Measurements from ENCODE around the gene TSC22D1.
"Not testable (repeated sequence)": the region's sequence is repeated elsewhere in the genome, so short reads cannot be mapped to it uniquely, and the experiment has no call there.

The TSC22D1 gene

DNA sequence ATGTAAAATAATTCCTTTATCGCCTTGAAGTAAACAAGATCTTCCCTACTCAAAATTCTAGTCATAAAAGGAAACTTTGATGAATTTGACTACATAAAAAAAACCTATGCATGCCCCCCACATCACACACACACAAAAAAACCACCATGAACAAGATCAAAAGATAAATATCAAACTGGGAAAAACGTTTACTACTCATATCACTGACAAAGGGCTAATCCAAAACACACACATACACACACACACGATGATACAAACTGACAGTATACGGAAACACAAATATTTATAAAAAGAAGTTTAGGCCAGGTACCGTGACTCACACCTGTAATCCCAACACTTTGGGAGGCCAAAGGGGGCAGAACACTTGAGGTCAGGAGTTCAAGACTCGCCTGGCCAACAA, 61.9 kb downstream of the TSC22D1 start:
- ChIA-PET CTCF (no interaction called here), POLR2A (no interaction called here)
- DNase-seq (ENCODE audit: extremely low spot score), result no peak
- TF ChIP-seq TARDBP (IDR thresholded peaks at IDR 0.05) (no peak), CTBP1 (IDR thresholded peaks at IDR 0.05; ENCODE audit: borderline replicate concordance) (no peak), NFRKB (IDR thresholded peaks at IDR 0.05) (no peak), ZNF384 (IDR thresholded peaks at IDR 0.05) (no peak), L3MBTL2 (conservative IDR thresholded peaks at IDR 0.05) (no peak), SP1 (IDR thresholded peaks at IDR 0.05) (no peak), FOXM1 (IDR thresholded peaks at IDR 0.05; ENCODE audit: borderline replicate concordance) (no peak), PKNOX1 (IDR thresholded peaks at IDR 0.05) (no peak), SUZ12 (IDR thresholded peaks at IDR 0.05) (no peak), FOXK2 (IDR thresholded peaks at IDR 0.05) (no peak), FOXA1 (IDR thresholded peaks at IDR 0.05) (no peak), ARNT (IDR thresholded peaks at IDR 0.05) (no peak), BHLHE40 (IDR thresholded peaks at IDR 0.05; ENCODE audit: borderline replicate concordance) (no peak), LEF1 (IDR thresholded peaks at IDR 0.05; ENCODE audit: borderline replicate concordance) (no peak)

DNA sequence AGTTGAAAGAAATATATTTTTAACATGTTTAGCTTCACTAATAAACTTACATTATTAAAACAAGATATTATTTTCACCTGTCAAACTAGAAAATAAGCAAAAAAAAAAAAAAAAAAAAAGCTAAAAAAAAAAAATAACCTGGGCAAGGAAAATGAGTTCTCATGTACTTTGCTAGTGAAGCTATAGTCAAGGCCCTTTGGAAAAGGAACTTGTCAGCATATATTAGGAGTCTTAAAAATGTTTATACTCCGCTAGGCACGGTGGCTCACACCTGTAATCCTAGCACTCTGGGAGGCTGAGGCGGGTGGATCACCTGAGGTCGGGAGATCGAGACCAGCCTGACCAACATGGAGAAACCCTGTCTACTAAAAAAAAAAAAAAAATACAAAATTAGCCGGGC, 66.3 kb downstream of the TSC22D1 start:
- CTCF ChIA-PET, result interaction anchor here (0.7 kb wide), 1 partner anchor 26 kb away, joined by 3 read pairs; no protein-coding TSS in a partner anchor
- DNase-seq (ENCODE audit: extremely low spot score); POLR2A ChIA-PET: not testable (repeated sequence)

GRCh38 chr13:44508562-44509077, 67.5 kb downstream of the TSC22D1 start:
- no peak for DNase-seq (ENCODE audit: extremely low spot score)
- POLR2A ChIA-PET, result no interaction called here
- CTCF ChIA-PET, result interaction anchor here (0.5 to 0.9 kb wide), 2 partner anchors 36 to 80 kb away, joined by 3 to 6 read pairs; no protein-coding TSS in a partner anchor

GRCh38 chr13:44507639-44508038, 68.5 kb downstream of the TSC22D1 start:
- TF ChIP-seq PKNOX1 (IDR thresholded peaks at IDR 0.05), result no peak
- no peak for TF ChIP-seq TARDBP (IDR thresholded peaks at IDR 0.05)
- no peak for TF ChIP-seq NFRKB (IDR thresholded peaks at IDR 0.05)
- TF ChIP-seq ARNT (IDR thresholded peaks at IDR 0.05), result no peak
- TF ChIP-seq BHLHE40 (IDR thresholded peaks at IDR 0.05; ENCODE audit: borderline replicate concordance), result no peak
- no peak for TF ChIP-seq SUZ12 (IDR thresholded peaks at IDR 0.05)
- TF ChIP-seq SP1 (IDR thresholded peaks at IDR 0.05), result no peak
- TF ChIP-seq ELF4 (IDR thresholded peaks at IDR 0.05), result no peak
- TF ChIP-seq CTBP1 (IDR thresholded peaks at IDR 0.05; ENCODE audit: borderline replicate concordance), result no peak
- TF ChIP-seq FOXK2 (IDR thresholded peaks at IDR 0.05), result no peak
- no peak for TF ChIP-seq FOXA1 (IDR thresholded peaks at IDR 0.05)
- no peak for TF ChIP-seq HDGF (IDR thresholded peaks at IDR 0.05; ENCODE audit: borderline replicate concordance)
- no peak for TF ChIP-seq FOXM1 (IDR thresholded peaks at IDR 0.05; ENCODE audit: borderline replicate concordance)
- TF ChIP-seq ZNF384 (IDR thresholded peaks at IDR 0.05), result no peak
- no peak for TF ChIP-seq L3MBTL2 (conservative IDR thresholded peaks at IDR 0.05)
- TF ChIP-seq LEF1 (IDR thresholded peaks at IDR 0.05; ENCODE audit: borderline replicate concordance), result no peak
- POLR2A ChIA-PET, result no interaction called here
- CTCF ChIA-PET, result interaction anchor here (0.6 to 0.9 kb wide), 2 partner anchors 23 to 37 kb away, joined by 4 to 6 read pairs; no protein-coding TSS in a partner anchor
- DNase-seq (ENCODE audit: extremely low spot score), result no peak

More at GRCh38 chr13:44508562-44509077, 67.5 kb downstream of the TSC22D1 start:
- TF ChIP-seq LEF1 (IDR thresholded peaks at IDR 0.05; ENCODE audit: borderline replicate concordance) (no peak), FOXA1 (IDR thresholded peaks at IDR 0.05) (no peak), L3MBTL2 (conservative IDR thresholded peaks at IDR 0.05) (no peak), SP1 (IDR thresholded peaks at IDR 0.05) (no peak), SUZ12 (IDR thresholded peaks at IDR 0.05) (no peak), ARNT (IDR thresholded peaks at IDR 0.05) (no peak), CTBP1 (IDR thresholded peaks at IDR 0.05; ENCODE audit: borderline replicate concordance) (no peak), PKNOX1 (IDR thresholded peaks at IDR 0.05) (no peak)

- ChIA-PET POLR2A (no interaction called here), CTCF (no interaction called here)
These were observed 69.4 kb downstream of the TSC22D1 start for GRCh38 chr13:44506719-44507118.

More at GRCh38 chr13:44506719-44507118, 69.4 kb downstream of the TSC22D1 start:
- TF ChIP-seq TARDBP (IDR thresholded peaks at IDR 0.05) (no peak), CTBP1 (IDR thresholded peaks at IDR 0.05; ENCODE audit: borderline replicate concordance) (no peak), BHLHE40 (IDR thresholded peaks at IDR 0.05; ENCODE audit: borderline replicate concordance) (no peak), LEF1 (IDR thresholded peaks at IDR 0.05; ENCODE audit: borderline replicate concordance) (no peak), NFRKB (IDR thresholded peaks at IDR 0.05) (no peak), FOXK2 (IDR thresholded peaks at IDR 0.05) (no peak), PKNOX1 (IDR thresholded peaks at IDR 0.05) (no peak), ZNF384 (IDR thresholded peaks at IDR 0.05) (no peak), SP1 (IDR thresholded peaks at IDR 0.05) (no peak), FOXA1 (IDR thresholded peaks at IDR 0.05) (no peak), FOXM1 (IDR thresholded peaks at IDR 0.05; ENCODE audit: borderline replicate concordance) (no peak), ARNT (IDR thresholded peaks at IDR 0.05) (no peak), HDGF (IDR thresholded peaks at IDR 0.05; ENCODE audit: borderline replicate concordance) (no peak), L3MBTL2 (conservative IDR thresholded peaks at IDR 0.05) (no peak), SUZ12 (IDR thresholded peaks at IDR 0.05) (no peak), ELF4 (IDR thresholded peaks at IDR 0.05) (no peak)
- DNase-seq (ENCODE audit: extremely low spot score), result no peak

All from HEK293T (cell line).